Natural killer cell (primary cell): ENCODE results near the gene NR1D1. TPM values are rescaled to one million over a fixed set of nuclear protein-coding genes. Genes with fewer than 3 reads are reported as not detected.
A peak's percentile ranks its signal among the peaks of the same experiment; 100 is the strongest.

Experiments used
- ATAC-seq, 3 donors: fragments of 150-1000 bp in 2 of 3; fragments of 200-7000 bp in 1 of 3; cut with Tn5 transposase; 1 replicate in 1 of 3; 2 replicates in 2 of 3; pipeline ENCODE4 v1.10.0; 2021; ENCODE audit warnings: mild to moderate bottlenecking in 2 of 3, moderate library complexity in 2 of 3
- DNase-seq, 2 donors: peaks; one replicate each; pipeline versions ENCODE4 v3.0.0 to v3.0.0-alpha.2; 2013 to 2021; ENCODE audit warnings: mixed read lengths in 1 of 2
- H3K27ac ChIP-seq: one replicate; pipeline ENCODE4 v1.5.1; 2013; ENCODE audit warnings: mild to moderate bottlenecking, low read length
- H3K27me3 ChIP-seq: one replicate; pipeline ENCODE4 v1.6.1; 2013; ENCODE audit warnings: low read length; ENCODE audit not compliant: control insufficient read depth, insufficient read depth
- H3K36me3 ChIP-seq: one replicate; pipeline ENCODE4 v1.6.1; 2013; ENCODE audit warnings: low read length; ENCODE audit not compliant: control insufficient read depth, insufficient read depth
- H3K4me1 ChIP-seq: one replicate; pipeline ENCODE4 v1.6.1; 2013; ENCODE audit warnings: low read length; ENCODE audit not compliant: control insufficient read depth, insufficient read depth
- H3K4me3 ChIP-seq: one replicate; pipeline ENCODE4 v1.5.1; 2013; ENCODE audit warnings: low read length
- H3K9me3 ChIP-seq: one replicate; pipeline ENCODE4 v1.6.1; 2013; ENCODE audit warnings: low read length; ENCODE audit not compliant: control insufficient read depth, insufficient read depth
- H3K27ac Mint-ChIP-seq, 2 donors: one replicate each; pipeline ENCODE4 v1.8.0; 2022; ENCODE audit warnings: mild to moderate bottlenecking in 2 of 2, mixed read lengths in 2 of 2, moderate library complexity in 1 of 2
- H3K27me3 Mint-ChIP-seq, 2 donors: one replicate each; pipeline ENCODE4 v1.8.0; 2022; ENCODE audit warnings: low read depth in 2 of 2, mixed read lengths in 2 of 2
- H3K36me3 Mint-ChIP-seq: one replicate; pipeline ENCODE4 v1.8.0; 2022; ENCODE audit warnings: mixed read lengths
- H3K4me1 Mint-ChIP-seq, 2 donors: one replicate each; pipeline ENCODE4 v1.8.0; 2022; ENCODE audit warnings: mixed read lengths in 2 of 2
- H3K4me3 Mint-ChIP-seq: one replicate; pipeline ENCODE4 v1.8.0; 2022; ENCODE audit warnings: mild to moderate bottlenecking, moderate library complexity, mixed read lengths
- H3K9me3 Mint-ChIP-seq, 2 donors: one replicate each; pipeline ENCODE4 v1.8.0; 2022; ENCODE audit warnings: mixed read lengths in 2 of 2
- CTCF ChIP-seq: fragments of 200-600 bp; IDR thresholded peaks from one replicate; pipeline ENCODE4 v1.8.0; 2022; ENCODE audit warnings: antibody characterized with exemption
- WGBS: methylation state at CpG from one replicate; pipeline ENCODE4 v1.1.7; 2013; ENCODE audit warnings: missing lambda C conversion rate; ENCODE audit not compliant: insufficient coverage; 5-methylcytosine and 5-hydroxymethylcytosine counted together
- intact Hi-C: fragments of 100-400 bp; cut with micrococcal nuclease; formaldehyde crosslinking; loops from one replicate; pipeline ENCODE4 v1.14.2; 2022
- total RNA-seq, 4 donors: library from RNA; stranded (reverse); fragments of 120-200 nt in 1 of 4; gene quantifications; one replicate each; pipeline versions ENCODE4 v1.2.3 to v1.2.4, GENCODE V29; 2013 to 2022

NR1D1 gene
- total RNA-seq, 3 donors from 2014 or later (not counting 1 experiment from before 2014, with no cell fraction given) = 8.8 to 10.1 (median 9.9) TPM

- ATAC-seq = peak in 1 of 3 donors; percentile 57
- Histone ChIP-seq H3K27ac (no peak overlapping the region), H3K9me3 (no peaks in the 10 kb centered on the region), H3K36me3 (peaks cover 79% of the 10 kb centered on the region), H3K4me3 (no peak overlapping the region), H3K27me3 (no peaks in the 10 kb centered on the region), H3K4me1 (no peaks in the 10 kb centered on the region)
- no peak for DNase-seq
- no peak overlapping the region for H3K4me3 Mint-ChIP-seq
- no peak for TF ChIP-seq CTCF
- H3K36me3 Mint-ChIP-seq = peaks cover 51% of the 10 kb centered on the region
- no peaks in the 10 kb centered on the region for H3K9me3 Mint-ChIP-seq
- 96% methylated on average over 6 of the region's 7 CpGs for WGBS
- H3K27ac Mint-ChIP-seq = peak overlapping the region; percentile 31 to 42
- intact Hi-C loops = no loop called here
- H3K4me1 Mint-ChIP-seq = peaks cover 8 to 16% of the 10 kb centered on the region in 2 donors
- H3K27me3 Mint-ChIP-seq = no peaks in the 10 kb centered on the region
Observed at GRCh38 chr17:40130352-40131042, 30.1 kb upstream of the NR1D1 start.

GRCh38 chr17:40129498-40129897 lies 29.1 kb upstream of the NR1D1 start:
- peaks cover 13 to 18% of the 10 kb centered on the region in 2 donors for H3K4me1 Mint-ChIP-seq
- no peaks in the 10 kb centered on the region for H3K9me3 ChIP-seq
- no peak for TF ChIP-seq CTCF
- peaks cover 3% of the 10 kb centered on the region for H3K4me1 ChIP-seq
- no peak overlapping the region for H3K27ac ChIP-seq
- no peaks in the 10 kb centered on the region for H3K27me3 ChIP-seq
- H3K27ac Mint-ChIP-seq = no peak overlapping the region
- peaks cover 41% of the 10 kb centered on the region for H3K36me3 Mint-ChIP-seq
- H3K9me3 Mint-ChIP-seq = no peaks in the 10 kb centered on the region
- H3K4me3 ChIP-seq = no peak overlapping the region
- no peaks in the 10 kb centered on the region for H3K27me3 Mint-ChIP-seq
- ATAC-seq = no peak
- no peak overlapping the region for H3K4me3 Mint-ChIP-seq
- no peak for DNase-seq
- 96% methylated on average over 3 of the region's 5 CpGs for WGBS
- H3K36me3 ChIP-seq = peaks cover 69% of the 10 kb centered on the region
- intact Hi-C loops = no loop called here

GRCh38 chr17:40124279-40125141 lies 24.1 kb upstream of the NR1D1 start:
- TF ChIP-seq CTCF = no peak
- H3K36me3 Mint-ChIP-seq = peaks cover 6% of the 10 kb centered on the region
- H3K4me3 Mint-ChIP-seq = peak overlapping the region; percentile 97
- H3K27me3 Mint-ChIP-seq = no peaks in the 10 kb centered on the region
- H3K4me1 Mint-ChIP-seq = peaks cover 38 to 48% of the 10 kb centered on the region in 2 donors
- no peaks in the 10 kb centered on the region for H3K9me3 Mint-ChIP-seq
- ATAC-seq = no peak
- no peaks in the 10 kb centered on the region for H3K9me3 ChIP-seq
- H3K27ac Mint-ChIP-seq = peak overlapping the region; percentile 85 to 89
- H3K4me3 ChIP-seq = peak overlapping the region; percentile 87
- intact Hi-C loops = no loop called here
- no peaks in the 10 kb centered on the region for H3K27me3 ChIP-seq
- peaks cover 26% of the 10 kb centered on the region for H3K36me3 ChIP-seq
- WGBS = 6% methylated on average over 7 of the region's 9 CpGs
- peak overlapping the region; percentile 72 for H3K27ac ChIP-seq
- peak in 1 of 2 donors; percentile 37 for DNase-seq
- H3K4me1 ChIP-seq = peaks cover 23% of the 10 kb centered on the region
